HepG2 (cell line): ENCODE measurements around the gene ATG16L1. TPM values are rescaled to one million over a fixed set of nuclear protein-coding genes. Genes with fewer than 3 reads are reported as not detected.
A peak's percentile ranks its signal among the peaks of the same experiment; 100 is the strongest.

Experiments
- ATF4 ChIP-seq, 2 experiments: fragments of 450-650 bp in 1 of 2; sonication (generic) in 1 of 2; formaldehyde crosslinking; IDR thresholded peaks; 2 replicates each; pipeline versions ENCODE4 v1.5.0 to v1.8.0; 2020 to 2022; ENCODE audit warnings: mild to moderate bottlenecking in 1 of 2, missing genetic modification reagents in 1 of 2
- ATF7-NPFF ChIP-seq: sonication (generic); formaldehyde crosslinking; IDR thresholded peaks from 2 replicates; pipeline ENCODE4 v1.8.1; 2023; ENCODE audit warnings: mild to moderate bottlenecking, low read depth, missing genetic modification reagents, moderate library complexity
- CBX5 ChIP-seq: sonication (generic); formaldehyde crosslinking; IDR thresholded peaks from 2 replicates; pipeline ENCODE4 v1.4.0; 2020; ENCODE audit warnings: missing genetic modification reagents, borderline replicate concordance
- CENPX ChIP-seq: sonication (generic); formaldehyde crosslinking; IDR thresholded peaks from 2 replicates; pipeline ENCODE4 v1.9.0; 2021; ENCODE audit warnings: mild to moderate bottlenecking, missing genetic modification reagents, moderate library complexity
- DNMT1 ChIP-seq: sonication (generic); formaldehyde crosslinking; IDR thresholded peaks from 2 replicates; pipeline ENCODE4 v1.5.1; 2020; ENCODE audit warnings: mild to moderate bottlenecking, missing genetic modification reagents
- FOXJ3 ChIP-seq: sonication (generic); formaldehyde crosslinking; IDR thresholded peaks from 2 replicates; pipeline ENCODE4 v1.4.0; 2020; ENCODE audit warnings: missing genetic modification reagents, mild to moderate bottlenecking, borderline replicate concordance
- JUND ChIP-seq: sonication (generic); formaldehyde crosslinking; IDR thresholded peaks from 2 replicates; pipeline ENCODE4 v1.8.0; 2022; ENCODE audit warnings: mild to moderate bottlenecking, missing genetic modification reagents
- KDM4B ChIP-seq: sonication (generic); formaldehyde crosslinking; IDR thresholded peaks from 2 replicates; pipeline ENCODE4 v1.4.0; 2020; ENCODE audit warnings: missing genetic modification reagents
- MAFK ChIP-seq, 2 experiments: IDR thresholded peaks in 1 of 2; conservative IDR thresholded peaks in 1 of 2; 2 replicates each; pipeline ENCODE4 v1.6.1; 2011; ENCODE audit warnings: improper control_type of control experiment in 2 of 2, low read length in 2 of 2
- NFE2L2 ChIP-seq: fragments of 150-350 bp; IDR thresholded peaks from 2 replicates; pipeline ENCODE4 v1.6.1; 2014; ENCODE audit warnings: low read length
- PAWR ChIP-seq: sonication (generic); formaldehyde crosslinking; IDR thresholded peaks from 2 replicates; pipeline ENCODE4 v1.4.0; 2020; ENCODE audit warnings: missing genetic modification reagents, mild to moderate bottlenecking, borderline replicate concordance
- RCOR2 ChIP-seq: IDR thresholded peaks from 2 replicates; pipeline ENCODE4 v1.6.1; 2016; ENCODE audit warnings: missing biosample characterization, missing genetic modification reagents
- SALL1 ChIP-seq: sonication (generic); formaldehyde crosslinking; IDR thresholded peaks from 2 replicates; pipeline ENCODE4 v1.8.0; 2022; ENCODE audit warnings: mild to moderate bottlenecking, missing genetic modification reagents
- SRSF4 ChIP-seq: fragments of 200-400 bp; formaldehyde crosslinking; IDR thresholded peaks from one replicate; pipeline ENCODE4 v1.6.1; 2018; ENCODE audit warnings: mild to moderate bottlenecking, low read depth, low read length, moderate library complexity; ENCODE audit not compliant: poor library complexity, severe bottlenecking
- TBX2 ChIP-seq: sonication (generic); formaldehyde crosslinking; IDR thresholded peaks from 2 replicates; pipeline ENCODE4 v1.5.0; 2020; ENCODE audit warnings: missing genetic modification reagents, mild to moderate bottlenecking, borderline replicate concordance
- TFAP4 ChIP-seq: sonication (generic); IDR thresholded peaks from 2 replicates; pipeline ENCODE4 v1.6.1; 2016; ENCODE audit warnings: low read depth, borderline replicate concordance
- ZEB1 ChIP-seq: IDR thresholded peaks from 2 replicates; pipeline ENCODE4 v1.6.1; 2012; ENCODE audit warnings: mild to moderate bottlenecking, low read depth, inconsistent platforms; ENCODE audit not compliant: insufficient replicate concordance
- ZNF335 ChIP-seq: sonication (generic); formaldehyde crosslinking; IDR thresholded peaks from 2 replicates; pipeline ENCODE4 v1.4.0; 2020; ENCODE audit warnings: missing genetic modification reagents
- ZNF543 ChIP-seq: sonication (generic); formaldehyde crosslinking; IDR thresholded peaks from 2 replicates; pipeline ENCODE4 v1.4.0; 2020; ENCODE audit warnings: mild to moderate bottlenecking, missing genetic modification reagents
- ZNF703 ChIP-seq: sonication (generic); formaldehyde crosslinking; IDR thresholded peaks from 2 replicates; pipeline ENCODE4 v1.5.1; 2020; ENCODE audit warnings: missing genetic modification reagents, mild to moderate bottlenecking, moderate library complexity, borderline replicate concordance
- ZNF768 ChIP-seq: sonication (generic); formaldehyde crosslinking; IDR thresholded peaks from 2 replicates; pipeline ENCODE4 v1.4.0; 2020; ENCODE audit warnings: missing genetic modification reagents
- ZNF83 ChIP-seq: sonication (generic); formaldehyde crosslinking; IDR thresholded peaks from 2 replicates; pipeline ENCODE4 v1.4.0; 2020; ENCODE audit warnings: missing genetic modification reagents, mild to moderate bottlenecking, borderline replicate concordance
- polyA plus RNA-seq, 8 experiments: library from polyadenylated mRNA; depleted of rRNA in 3 of 8; stranded (reverse) in 7 of 8; unstranded in 1 of 8; fragments of >200 nt; fragmentation: Illumina TruSeq in 4 of 8; extraction: Trizol in 4 of 8; gene quantifications; 2 replicates each; pipeline versions ENCODE4 v1.2.1 to v1.2.3, GENCODE V29; 2011 to 2016; ENCODE audit warnings: low read depth in 4 of 8, missing spikeins in 1 of 8, mixed read lengths in 1 of 8; ENCODE audit not compliant: insufficient read depth in 1 of 8
- total RNA-seq, 5 experiments: library from RNA; depleted of rRNA; stranded (reverse); fragments of >200 nt; fragmentation: Illumina TruSeq; extraction: Trizol; gene quantifications; 2 replicates each; pipeline ENCODE4 v1.2.3, GENCODE V29; 2016; ENCODE audit warnings: low read depth in 1 of 5
- TF ChIP-seq, protein P1 (sequence below): sonication (generic); formaldehyde crosslinking; IDR thresholded peaks from 2 replicates; pipeline ENCODE4 v1.4.0; 2020; ENCODE audit warnings: missing genetic modification reagents, borderline replicate concordance
- TF ChIP-seq, protein P2 (sequence below): sonication (generic); formaldehyde crosslinking; IDR thresholded peaks from 2 replicates; pipeline ENCODE4 v1.4.0; 2020; ENCODE audit warnings: mild to moderate bottlenecking, missing genetic modification reagents, borderline replicate concordance

ATG16L1 gene
- total and polyA plus RNA-seq, 2 of the 13 experiments (the other 11 are each of a cell fraction or from before 2014, with no cell fraction given): 26.0 to 51.7 TPM

GRCh38 chr2:233235977-233236376 lies 15.5 kb upstream of the ATG16L1 start (continued):
- TF ChIP-seq PAWR (CRISPR knock-in tag) (no peak), ZNF543 (CRISPR knock-in tag) (no peak), ZNF83 (CRISPR knock-in tag) (no peak), KDM4B (CRISPR knock-in tag) (no peak), ATF4 (CRISPR knock-in tag; IDR thresholded peaks at IDR 0.05) (no peak), FOXJ3 (CRISPR knock-in tag) (no peak), JUND (CRISPR knock-in tag) (no peak), ATF7-NPFF (CRISPR knock-in tag) (no peak), MAFK (conservative IDR thresholded peaks at IDR 0.05 in 1 of 2, IDR thresholded peaks at IDR 0.05 in 1 of 2; ENCODE audit: low read length in 2 of 2) (no peak), NFE2L2 (0 out of 2 replicates have a peak, but pooled peaks have one; percentile 3), TFAP4 (peak; percentile 30; the same call in 1 of the 2 replicates), ZNF335 (CRISPR knock-in tag) (no peak), TBX2 (CRISPR knock-in tag) (no peak), CENPX (CRISPR knock-in tag) (no peak), SRSF4 (no peak), RCOR2 (CRISPR knock-in tag) (no peak), ZNF703 (CRISPR knock-in tag) (no peak), DNMT1 (no peak), CBX5 (CRISPR knock-in tag) (no peak), ZNF768 (0 out of 2 replicates have a peak, but pooled peaks have one; percentile 20), SALL1 (no peak), ZEB1 (no peak)
- TF ChIP-seq, protein P1, sequence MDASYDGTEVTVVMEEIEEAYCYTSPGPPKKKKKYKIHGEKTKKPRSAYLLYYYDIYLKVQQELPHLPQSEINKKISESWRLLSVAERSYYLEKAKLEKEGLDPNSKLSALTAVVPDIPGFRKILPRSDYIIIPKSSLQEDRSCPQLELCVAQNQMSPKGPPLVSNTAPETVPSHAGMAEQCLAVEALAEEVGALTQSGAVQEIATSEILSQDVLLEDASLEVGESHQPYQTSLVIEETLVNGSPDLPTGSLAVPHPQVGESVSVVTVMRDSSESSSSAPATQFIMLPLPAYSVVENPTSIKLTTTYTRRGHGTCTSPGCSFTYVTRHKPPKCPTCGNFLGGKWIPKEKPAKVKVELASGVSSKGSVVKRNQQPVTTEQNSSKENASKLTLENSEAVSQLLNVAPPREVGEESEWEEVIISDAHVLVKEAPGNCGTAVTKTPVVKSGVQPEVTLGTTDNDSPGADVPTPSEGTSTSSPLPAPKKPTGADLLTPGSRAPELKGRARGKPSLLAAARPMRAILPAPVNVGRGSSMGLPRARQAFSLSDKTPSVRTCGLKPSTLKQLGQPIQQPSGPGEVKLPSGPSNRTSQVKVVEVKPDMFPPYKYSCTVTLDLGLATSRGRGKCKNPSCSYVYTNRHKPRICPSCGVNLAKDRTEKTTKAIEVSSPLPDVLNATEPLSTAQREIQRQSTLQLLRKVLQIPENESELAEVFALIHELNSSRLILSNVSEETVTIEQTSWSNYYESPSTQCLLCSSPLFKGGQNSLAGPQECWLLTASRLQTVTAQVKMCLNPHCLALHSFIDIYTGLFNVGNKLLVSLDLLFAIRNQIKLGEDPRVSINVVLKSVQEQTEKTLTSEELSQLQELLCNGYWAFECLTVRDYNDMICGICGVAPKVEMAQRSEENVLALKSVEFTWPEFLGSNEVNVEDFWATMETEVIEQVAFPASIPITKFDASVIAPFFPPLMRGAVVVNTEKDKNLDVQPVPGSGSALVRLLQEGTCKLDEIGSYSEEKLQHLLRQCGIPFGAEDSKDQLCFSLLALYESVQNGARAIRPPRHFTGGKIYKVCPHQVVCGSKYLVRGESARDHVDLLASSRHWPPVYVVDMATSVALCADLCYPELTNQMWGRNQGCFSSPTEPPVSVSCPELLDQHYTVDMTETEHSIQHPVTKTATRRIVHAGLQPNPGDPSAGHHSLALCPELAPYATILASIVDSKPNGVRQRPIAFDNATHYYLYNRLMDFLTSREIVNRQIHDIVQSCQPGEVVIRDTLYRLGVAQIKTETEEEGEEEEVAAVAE (CRISPR knock-in tag): no peak
- TF ChIP-seq, protein P2, sequence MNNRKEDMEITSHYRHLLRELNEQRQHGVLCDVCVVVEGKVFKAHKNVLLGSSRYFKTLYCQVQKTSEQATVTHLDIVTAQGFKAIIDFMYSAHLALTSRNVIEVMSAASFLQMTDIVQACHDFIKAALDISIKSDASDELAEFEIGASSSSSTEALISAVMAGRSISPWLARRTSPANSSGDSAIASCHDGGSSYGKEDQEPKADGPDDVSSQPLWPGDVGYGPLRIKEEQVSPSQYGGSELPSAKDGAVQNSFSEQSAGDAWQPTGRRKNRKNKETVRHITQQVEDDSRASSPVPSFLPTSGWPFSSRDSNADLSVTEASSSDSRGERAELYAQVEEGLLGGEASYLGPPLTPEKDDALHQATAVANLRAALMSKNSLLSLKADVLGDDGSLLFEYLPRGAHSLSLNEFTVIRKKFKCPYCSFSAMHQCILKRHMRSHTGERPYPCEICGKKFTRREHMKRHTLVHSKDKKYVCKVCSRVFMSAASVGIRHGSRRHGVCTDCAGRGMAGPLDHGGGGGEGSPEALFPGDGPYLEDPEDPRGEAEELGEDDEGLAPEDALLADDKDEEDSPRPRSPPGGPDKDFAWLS (CRISPR knock-in tag): no peak
